ENCODE measurements around the gene CCNY. TPM values are rescaled to one million over a fixed set of nuclear protein-coding genes. Genes with fewer than 3 reads are reported as not detected.

CCNY gene
- total RNA-seq, 1 experiment from 2014 or later: 59.1 TPM

DNA sequence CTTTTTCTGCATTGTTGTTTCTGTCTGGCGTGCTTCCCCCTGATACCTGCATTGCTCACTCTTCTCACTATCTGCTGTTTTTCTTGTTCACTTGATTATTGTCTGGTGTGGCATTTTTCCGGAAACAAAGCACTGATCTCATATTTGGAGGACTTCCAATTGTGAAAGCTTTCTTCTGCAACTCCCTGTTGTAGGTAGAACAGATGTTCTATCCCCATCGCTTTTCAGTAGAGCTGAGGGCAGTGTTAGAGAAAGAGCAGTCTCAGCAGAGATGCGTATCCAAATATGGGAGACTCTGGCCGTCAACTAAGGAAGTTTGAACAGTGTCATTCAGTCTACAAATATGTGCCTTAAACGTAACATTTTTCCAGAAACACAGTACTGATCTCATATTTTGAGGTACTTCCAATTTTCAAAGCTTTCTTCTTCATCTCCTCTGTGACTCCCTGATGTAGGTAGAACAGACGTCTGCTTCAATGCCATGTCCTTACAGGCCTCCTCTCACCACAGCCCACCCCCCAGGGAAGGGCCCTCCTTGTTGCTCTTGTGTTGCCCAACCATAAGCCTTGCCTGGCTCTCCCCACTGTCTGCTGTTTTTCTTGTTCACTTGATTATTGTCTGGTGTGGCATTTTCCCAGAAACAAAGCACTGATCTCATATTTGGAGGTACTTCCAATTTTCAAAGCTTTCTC, 241.8 kb downstream of the CCNY start:
- no peak overlapping the region for H3K27ac Mint-ChIP-seq (ENCODE audit: unreplicated experiment)
- no peak for TF ChIP-seq CTCF (IDR thresholded peaks at IDR 0.05; ENCODE audit: unreplicated experiment)
- CTCF ChIA-PET: interaction anchor here (0.7 kb wide), 1 partner anchor 202 kb away, joined by 3 read pairs; no protein-coding TSS in a partner anchor
- no peak for DNase-seq
- no peaks in the 10 kb centered on the region for H3K27me3 Mint-ChIP-seq (ENCODE audit: unreplicated experiment)
- H3K4me1 Mint-ChIP-seq (ENCODE audit: low read depth, unreplicated experiment): no peaks in the 10 kb centered on the region
- no TSS peak for BruUV-seq (replicated peaks)
- no peaks in the 10 kb centered on the region for H3K9me3 Mint-ChIP-seq (ENCODE audit: low read depth, unreplicated experiment)
- H3K4me3 Mint-ChIP-seq (ENCODE audit: low read depth, unreplicated experiment): no peak overlapping the region
- intact Hi-C loops (cut with micrococcal nuclease; ENCODE audit: unreplicated experiment): no loop called here
- H3K36me3 Mint-ChIP-seq (ENCODE audit: insufficient read depth, unreplicated experiment): no peaks in the 10 kb centered on the region

DNA sequence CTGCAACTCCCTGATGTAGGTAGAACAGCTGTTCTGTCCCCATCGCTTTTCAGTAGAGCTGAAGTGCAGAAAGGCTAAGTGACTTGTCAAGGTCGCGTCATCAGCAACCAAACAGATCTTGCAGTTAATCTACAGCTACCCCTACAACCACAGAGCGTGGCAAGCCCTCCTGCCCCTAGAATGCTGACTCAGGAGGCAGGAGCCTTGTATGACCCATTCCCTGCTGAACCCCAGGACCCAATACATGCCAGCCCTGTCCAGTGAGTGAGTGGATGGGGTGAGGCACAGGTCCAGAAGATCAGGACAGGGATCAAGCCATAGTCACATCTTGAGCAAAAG, 242.3 kb downstream of the CCNY start:
- Mint-ChIP-seq H3K4me1 (ENCODE audit: low read depth, unreplicated experiment) (no peaks in the 10 kb centered on the region), H3K27ac (ENCODE audit: unreplicated experiment) (no peak overlapping the region), H3K9me3 (ENCODE audit: low read depth, unreplicated experiment) (no peaks in the 10 kb centered on the region), H3K36me3 (ENCODE audit: insufficient read depth, unreplicated experiment) (no peaks in the 10 kb centered on the region), H3K27me3 (ENCODE audit: unreplicated experiment) (no peaks in the 10 kb centered on the region), H3K4me3 (ENCODE audit: low read depth, unreplicated experiment) (no peak overlapping the region)
- CTCF ChIA-PET: interaction anchor here (0.7 kb wide), 1 partner anchor 203 kb away, joined by 3 read pairs; no protein-coding TSS in a partner anchor
- no peak for DNase-seq
- BruUV-seq (replicated peaks): no TSS peak
- TF ChIP-seq CTCF (IDR thresholded peaks at IDR 0.05; ENCODE audit: unreplicated experiment): no peak
- intact Hi-C loops (cut with micrococcal nuclease; ENCODE audit: unreplicated experiment): no loop called here

- no peak for TF ChIP-seq CTCF (IDR thresholded peaks at IDR 0.05; ENCODE audit: unreplicated experiment)
- CTCF ChIA-PET: no interaction called here
- Mint-ChIP-seq H3K9me3 (ENCODE audit: low read depth, unreplicated experiment) (no peaks in the 10 kb centered on the region), H3K4me1 (ENCODE audit: low read depth, unreplicated experiment) (no peaks in the 10 kb centered on the region), H3K27ac (ENCODE audit: unreplicated experiment) (no peak overlapping the region), H3K27me3 (ENCODE audit: unreplicated experiment) (no peaks in the 10 kb centered on the region), H3K4me3 (ENCODE audit: low read depth, unreplicated experiment) (no peak overlapping the region), H3K36me3 (ENCODE audit: insufficient read depth, unreplicated experiment) (no peaks in the 10 kb centered on the region)
- DNase-seq: no peak
- no TSS peak for BruUV-seq (replicated peaks)
- intact Hi-C loops (cut with micrococcal nuclease; ENCODE audit: unreplicated experiment): no loop called here
Measured at GRCh38 chr10:35579116-35579515, 242.8 kb downstream of the CCNY start.

DNA sequence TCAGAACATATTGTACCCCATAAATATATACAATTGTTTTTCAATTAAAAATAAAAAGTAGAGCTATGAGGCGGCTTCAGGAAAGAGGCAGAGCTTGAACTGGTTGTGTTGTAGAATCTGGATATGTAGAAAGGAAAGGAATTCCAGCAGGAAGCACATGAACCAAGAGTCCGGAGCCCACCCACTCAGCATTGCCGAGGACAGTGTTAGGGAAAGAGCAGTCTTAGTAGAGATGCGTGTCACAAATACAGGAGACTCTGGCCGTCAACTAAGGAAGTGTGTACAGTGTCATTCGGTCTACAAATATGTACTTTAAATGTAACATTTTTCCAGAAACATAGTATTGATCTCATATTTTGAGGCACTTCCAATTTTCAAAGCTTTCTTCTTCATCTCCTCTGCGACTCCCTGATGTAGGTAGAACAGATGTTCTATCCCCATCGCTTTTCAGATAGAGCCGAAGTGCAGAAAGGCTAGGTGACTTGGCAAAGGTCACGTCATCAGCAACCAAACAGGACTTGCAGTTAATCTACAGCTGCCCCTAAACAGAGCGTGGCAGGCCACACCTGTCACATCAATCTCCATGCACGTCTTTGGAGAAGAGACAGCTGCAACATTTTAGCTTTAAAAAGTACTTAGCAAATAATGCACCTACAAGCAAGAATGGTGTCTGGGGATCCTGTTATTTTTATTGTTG, 243.6 kb downstream of the CCNY start:
- no TSS peak for BruUV-seq (replicated peaks)
- no peak for DNase-seq
- CTCF ChIA-PET: interaction anchor here (0.6 kb wide), 2 partner anchors 50 to 326 kb away, joined by 3 to 5 read pairs; no protein-coding TSS in a partner anchor
- Mint-ChIP-seq H3K36me3 (ENCODE audit: insufficient read depth, unreplicated experiment) (no peaks in the 10 kb centered on the region), H3K27ac (ENCODE audit: unreplicated experiment) (no peak overlapping the region), H3K4me1 (ENCODE audit: low read depth, unreplicated experiment) (no peaks in the 10 kb centered on the region), H3K4me3 (ENCODE audit: low read depth, unreplicated experiment) (no peak overlapping the region), H3K27me3 (ENCODE audit: unreplicated experiment) (peaks cover 5% of the 10 kb centered on the region), H3K9me3 (ENCODE audit: low read depth, unreplicated experiment) (no peaks in the 10 kb centered on the region)
- intact Hi-C loops (cut with micrococcal nuclease; ENCODE audit: unreplicated experiment): no loop called here
- no peak for TF ChIP-seq CTCF (IDR thresholded peaks at IDR 0.05; ENCODE audit: unreplicated experiment)

Measured in Calu3 (cell line).